ENCODE results near the gene SPRN. TPM values are rescaled to one million over a fixed set of nuclear protein-coding genes. Genes with fewer than 3 reads are reported as not detected.

SPRN gene
- total RNA-seq, 1 donor from 2014 or later = 2.0 TPM

- H3K4me1 Mint-ChIP-seq (ENCODE audit: low read depth, unreplicated experiment) = no peaks in the 10 kb centered on the region
- TF ChIP-seq CTCF (IDR thresholded peaks at IDR 0.05; ENCODE audit: partially characterized antibody, unreplicated experiment) = no peak
- no peak overlapping the region for H3K4me3 Mint-ChIP-seq (ENCODE audit: unreplicated experiment)
- DNase-seq = peak; percentile 10
- H3K27ac Mint-ChIP-seq (ENCODE audit: unreplicated experiment) = no peak overlapping the region
- H3K27me3 Mint-ChIP-seq (ENCODE audit: unreplicated experiment) = peaks cover 11% of the 10 kb centered on the region
- peaks cover 24% of the 10 kb centered on the region for H3K9me3 Mint-ChIP-seq (ENCODE audit: unreplicated experiment)
- H3K36me3 Mint-ChIP-seq (ENCODE audit: unreplicated experiment) = peaks cover 17% of the 10 kb centered on the region
Measured at GRCh38 chr10:133445751-133446708, 21.6 kb upstream of the SPRN start.

- H3K9me3 Mint-ChIP-seq (ENCODE audit: unreplicated experiment) = peaks cover 23% of the 10 kb centered on the region
- no peak overlapping the region for H3K27ac Mint-ChIP-seq (ENCODE audit: unreplicated experiment)
- H3K27me3 Mint-ChIP-seq (ENCODE audit: unreplicated experiment) = peaks cover 11% of the 10 kb centered on the region
- H3K4me1 Mint-ChIP-seq (ENCODE audit: low read depth, unreplicated experiment) = no peaks in the 10 kb centered on the region
- H3K36me3 Mint-ChIP-seq (ENCODE audit: unreplicated experiment) = peaks cover 17% of the 10 kb centered on the region
- no peak for DNase-seq
- H3K4me3 Mint-ChIP-seq (ENCODE audit: unreplicated experiment) = no peak overlapping the region
- TF ChIP-seq CTCF (IDR thresholded peaks at IDR 0.05; ENCODE audit: partially characterized antibody, unreplicated experiment) = no peak
Measured at GRCh38 chr10:133445268-133445732, 20.9 kb upstream of the SPRN start.

- TF ChIP-seq CTCF (IDR thresholded peaks at IDR 0.05; ENCODE audit: partially characterized antibody, unreplicated experiment) = no peak
- H3K4me1 Mint-ChIP-seq (ENCODE audit: low read depth, unreplicated experiment) = no peaks in the 10 kb centered on the region
- no peak for DNase-seq
- H3K36me3 Mint-ChIP-seq (ENCODE audit: unreplicated experiment) = peaks cover 17% of the 10 kb centered on the region
- peaks cover 11% of the 10 kb centered on the region for H3K27me3 Mint-ChIP-seq (ENCODE audit: unreplicated experiment)
- no peak overlapping the region for H3K4me3 Mint-ChIP-seq (ENCODE audit: unreplicated experiment)
- H3K27ac Mint-ChIP-seq (ENCODE audit: unreplicated experiment) = no peak overlapping the region
- peaks cover 23% of the 10 kb centered on the region for H3K9me3 Mint-ChIP-seq (ENCODE audit: unreplicated experiment)
Measured at GRCh38 chr10:133444342-133445267, 20.2 kb upstream of the SPRN start.

GRCh38 chr10:133442967-133443924 is 18.8 kb upstream of the SPRN start:
- H3K4me1 Mint-ChIP-seq (ENCODE audit: low read depth, unreplicated experiment) = no peaks in the 10 kb centered on the region
- DNase-seq = peak; percentile 13
- no peak overlapping the region for H3K27ac Mint-ChIP-seq (ENCODE audit: unreplicated experiment)
- H3K27me3 Mint-ChIP-seq (ENCODE audit: unreplicated experiment) = peaks cover 8% of the 10 kb centered on the region
- TF ChIP-seq CTCF (IDR thresholded peaks at IDR 0.05; ENCODE audit: partially characterized antibody, unreplicated experiment) = no peak
- H3K9me3 Mint-ChIP-seq (ENCODE audit: unreplicated experiment) = peaks cover 24% of the 10 kb centered on the region
- H3K4me3 Mint-ChIP-seq (ENCODE audit: unreplicated experiment) = no peak overlapping the region
- peaks cover 17% of the 10 kb centered on the region for H3K36me3 Mint-ChIP-seq (ENCODE audit: unreplicated experiment)
